NCI-H748 (cell line): ENCODE results near the gene SUSD4.
"Not testable (repeated sequence)": the region's sequence is repeated elsewhere in the genome, so short reads cannot be mapped to it uniquely, and the experiment has no call there.

Experiments used
- DNase-seq: peaks from one replicate; lab custom pipeline; 2025; ENCODE audit not compliant: unreplicated experiment; lab: John Stamatoyannopoulos, UW

The SUSD4 gene

DNA sequence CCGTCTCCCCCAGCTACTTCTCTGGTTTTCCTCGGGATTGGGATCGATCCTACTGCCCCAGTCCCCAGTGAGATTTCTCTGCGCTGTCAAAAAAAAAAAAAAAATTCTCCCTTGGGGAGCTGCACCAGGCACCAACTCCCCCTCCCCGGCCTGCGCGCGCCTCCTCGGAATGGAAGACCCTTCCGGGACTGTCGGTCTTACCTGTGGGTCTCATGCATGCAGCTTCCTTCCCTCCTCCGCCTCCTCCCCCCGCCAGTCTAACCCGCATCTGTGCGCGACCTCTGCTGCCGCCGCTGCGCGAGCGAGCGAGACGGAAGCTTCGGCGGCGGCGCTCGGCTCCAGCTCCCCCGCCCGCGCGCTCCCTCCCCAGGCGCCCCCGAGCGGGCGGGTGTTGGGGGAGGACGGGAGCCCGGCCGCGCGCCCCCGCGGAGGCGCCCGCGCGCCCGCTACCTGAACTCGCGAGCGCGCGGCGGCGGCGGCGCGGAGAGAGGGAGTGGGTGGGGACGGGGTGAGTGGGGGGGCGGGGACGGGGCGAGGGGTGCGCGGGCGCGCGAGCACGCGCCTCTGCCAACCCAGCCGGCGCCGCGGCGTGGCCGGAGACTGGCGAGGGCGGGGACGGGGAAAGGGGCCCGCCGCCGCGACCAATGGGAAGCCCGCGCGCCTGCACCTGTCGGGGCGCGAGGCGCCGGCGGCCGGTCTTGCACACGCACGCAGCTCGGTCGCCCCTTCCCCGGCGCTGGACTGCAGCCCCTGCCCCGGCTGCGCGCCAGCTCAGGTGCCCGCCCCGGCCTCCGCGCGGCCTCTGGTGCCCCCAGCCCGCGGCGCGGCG lies at the start of gene SUSD4:
Gene SUSD4 (minus strand): TSS at position 321 of the 829 bp plus-strand sequence. CDS start 751 bp downstream, outside the sequence.
- DNase-seq = peak; percentile 90

GRCh38 chr1:223413216-223413615 lies 49.2 kb upstream of the SUSD4 start:
- DNase-seq = no peak

DNA sequence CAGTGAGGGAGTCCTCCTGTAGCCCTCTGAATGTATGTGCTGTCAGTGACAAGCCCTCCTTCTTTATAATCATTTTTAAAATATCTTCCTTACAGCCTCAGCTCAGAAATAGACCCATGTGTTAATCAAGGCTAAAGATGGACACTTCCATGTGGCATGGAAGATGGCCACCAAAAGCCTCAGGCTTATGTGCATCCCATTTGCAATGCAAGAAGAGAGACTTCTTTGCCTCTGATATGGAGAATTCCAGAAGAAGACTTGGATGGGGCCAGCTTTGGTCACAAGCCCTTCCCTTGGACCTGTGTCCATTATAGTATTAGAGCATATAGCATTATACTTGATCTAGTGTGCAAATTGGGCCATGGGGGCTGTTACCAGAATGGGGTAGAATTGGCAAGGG lies 47.7 kb upstream of the SUSD4 start:
- DNase-seq = no peak

DNA sequence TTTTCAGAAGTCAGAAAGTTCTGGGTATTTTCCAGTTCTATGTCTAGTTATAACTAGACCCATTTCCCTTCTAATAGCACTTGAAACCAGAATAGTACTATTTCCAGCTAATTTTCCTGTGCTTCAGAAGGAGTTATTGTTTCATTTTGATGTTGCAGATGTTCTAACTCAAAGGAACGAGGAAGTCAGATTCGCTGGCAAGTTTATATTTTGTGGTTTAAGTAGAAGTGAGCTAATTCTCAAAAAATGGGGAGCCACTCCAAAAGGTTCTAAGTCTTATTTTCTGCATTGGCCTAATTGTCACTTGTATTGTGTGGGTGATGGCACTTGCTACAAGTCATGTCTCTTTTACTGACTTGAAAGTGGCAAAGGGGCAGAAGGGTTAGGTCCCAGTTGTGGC lies 47.3 kb upstream of the SUSD4 start:
- DNase-seq = no peak

GRCh38 chr1:223410036-223410435 lies 46.1 kb upstream of the SUSD4 start:
- no peak for DNase-seq

GRCh38 chr1:223405507-223405906 lies 41.5 kb upstream of the SUSD4 start:
- DNase-seq = no peak

- peak; percentile 49 for DNase-seq
Measured at GRCh38 chr1:223403184-223403815, 39.3 kb upstream of the SUSD4 start.

- DNase-seq = no peak
Measured at GRCh38 chr1:223402790-223403142, 38.8 kb upstream of the SUSD4 start.

DNA sequence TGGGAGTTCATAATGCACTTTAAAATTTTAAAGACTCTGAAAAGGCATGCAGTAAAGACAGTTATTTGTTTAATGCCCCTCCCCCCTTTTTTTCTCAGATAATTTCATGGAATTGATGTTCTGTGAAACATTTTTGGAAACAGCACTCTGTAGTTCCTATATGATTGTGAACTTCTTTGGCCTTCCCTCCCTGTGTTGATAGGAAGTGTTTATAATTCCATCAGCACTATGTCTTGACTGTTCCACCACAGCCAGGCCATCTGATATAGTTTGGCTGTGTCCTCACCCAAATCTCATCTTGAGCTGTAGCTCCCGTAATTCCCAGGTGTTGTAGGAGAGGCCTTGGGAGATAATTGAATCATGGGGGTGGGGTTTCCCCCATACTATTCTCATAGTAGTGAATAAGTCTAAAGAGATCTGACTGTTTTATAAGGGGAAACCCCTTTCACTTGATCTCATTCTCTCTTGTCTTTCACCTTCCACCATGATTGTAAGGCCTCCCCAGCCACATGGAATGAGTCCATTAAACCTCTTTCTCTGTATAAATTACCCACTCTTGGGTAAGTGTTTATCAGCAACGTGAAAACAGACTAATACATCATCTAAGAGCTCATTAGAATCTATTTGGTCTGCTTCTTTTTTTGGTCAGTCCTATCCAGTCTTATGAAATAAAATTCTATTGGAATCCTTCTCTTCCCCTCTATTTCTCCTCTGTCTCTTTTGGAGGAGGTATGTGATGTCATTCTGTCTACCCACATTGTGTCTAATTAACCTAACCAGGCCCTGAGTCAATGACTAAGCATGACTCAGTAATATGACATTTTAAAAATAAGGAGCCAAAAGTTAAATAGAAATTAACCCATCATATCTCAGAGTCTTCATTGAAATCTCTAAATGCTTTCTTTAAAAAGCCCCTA lies 38.2 kb upstream of the SUSD4 start:
- no peak for DNase-seq

- DNase-seq = not testable (repeated sequence)
Measured at GRCh38 chr1:223399393-223399792, 35.4 kb upstream of the SUSD4 start.

GRCh38 chr1:223394706-223395105 lies 30.7 kb upstream of the SUSD4 start:
- DNase-seq = no peak

- DNase-seq = no peak
Measured at GRCh38 chr1:223394242-223394641, 30.3 kb upstream of the SUSD4 start.

DNA sequence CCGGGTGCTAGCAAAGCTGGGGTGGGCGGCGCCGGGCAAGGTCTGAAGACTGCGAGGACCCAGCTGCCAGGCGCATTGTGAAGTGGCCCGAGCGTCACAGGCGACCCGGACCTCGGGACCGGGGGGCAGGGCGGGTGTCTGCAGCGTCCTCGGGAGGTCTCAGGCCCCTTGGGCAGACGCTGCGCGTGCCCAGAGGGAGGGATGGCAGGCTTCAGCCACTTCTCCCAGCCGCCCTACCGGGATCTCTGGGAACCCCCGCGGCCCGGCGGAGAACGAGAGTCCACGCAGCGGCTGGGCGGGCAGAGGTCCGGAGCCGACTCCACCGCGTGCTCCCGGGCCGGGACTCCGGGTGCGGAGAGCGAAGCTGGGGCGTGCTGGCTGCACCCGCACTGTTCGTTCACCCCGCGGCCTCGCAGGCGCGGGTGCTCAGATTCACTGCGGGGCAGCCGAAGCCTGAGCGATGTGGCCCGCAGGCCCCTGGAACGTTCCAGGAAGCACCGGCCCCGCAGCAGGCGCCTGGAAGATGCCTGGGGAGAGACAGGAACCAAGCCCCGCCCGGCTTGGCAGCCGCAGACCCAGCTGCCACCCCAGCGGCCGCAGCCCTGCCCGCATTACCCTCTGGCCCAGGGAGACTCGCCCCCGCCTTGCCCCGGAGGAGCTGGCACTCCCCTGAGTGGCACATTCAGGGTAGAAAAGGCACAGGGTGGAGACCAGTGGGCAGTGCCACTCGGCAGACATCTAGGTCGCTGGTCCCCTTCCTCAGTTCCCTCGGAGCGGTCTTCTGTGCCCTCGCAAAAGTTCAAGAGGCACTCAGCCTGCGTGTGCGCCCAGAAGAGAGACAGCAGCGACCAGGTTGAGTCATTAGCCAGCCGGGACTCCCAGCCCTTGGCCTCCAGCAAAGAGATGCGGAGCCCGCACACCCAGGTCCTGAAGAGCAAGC lies 29.6 kb upstream of the SUSD4 start, which contains the start of gene CCDC185:
Gene CCDC185 (plus strand): TSS at position 141 of the 940 bp plus-strand sequence. CDS start 61 bp downstream, at position 202.
- DNase-seq = no peak

- DNase-seq = no peak
Measured at GRCh38 chr1:223390618-223391017, 26.6 kb upstream of the SUSD4 start.

- DNase-seq = no peak
Measured at GRCh38 chr1:223386013-223386412, 22.0 kb upstream of the SUSD4 start.

DNA sequence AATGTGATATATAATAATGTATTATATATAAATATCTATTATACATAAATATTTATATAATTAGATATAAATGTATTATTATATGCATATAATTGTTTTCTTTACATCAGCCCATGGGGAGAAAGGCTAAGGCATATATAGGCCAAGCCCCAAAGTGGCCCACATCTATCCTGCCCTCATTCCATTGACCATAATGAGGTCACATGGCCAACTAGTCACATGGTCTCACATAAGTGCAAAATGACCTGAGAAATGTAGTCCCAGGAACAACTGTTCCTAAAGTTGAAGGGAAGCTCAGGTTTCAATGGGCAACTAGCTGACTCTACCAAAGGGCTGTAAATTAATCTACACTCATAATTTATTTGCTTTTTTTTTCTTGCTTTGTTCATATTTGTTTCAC lies 14.8 kb upstream of the SUSD4 start:
- DNase-seq = peak; percentile 7

GRCh38 chr1:223374064-223374610 lies 10.2 kb upstream of the SUSD4 start:
- DNase-seq = no peak

DNA sequence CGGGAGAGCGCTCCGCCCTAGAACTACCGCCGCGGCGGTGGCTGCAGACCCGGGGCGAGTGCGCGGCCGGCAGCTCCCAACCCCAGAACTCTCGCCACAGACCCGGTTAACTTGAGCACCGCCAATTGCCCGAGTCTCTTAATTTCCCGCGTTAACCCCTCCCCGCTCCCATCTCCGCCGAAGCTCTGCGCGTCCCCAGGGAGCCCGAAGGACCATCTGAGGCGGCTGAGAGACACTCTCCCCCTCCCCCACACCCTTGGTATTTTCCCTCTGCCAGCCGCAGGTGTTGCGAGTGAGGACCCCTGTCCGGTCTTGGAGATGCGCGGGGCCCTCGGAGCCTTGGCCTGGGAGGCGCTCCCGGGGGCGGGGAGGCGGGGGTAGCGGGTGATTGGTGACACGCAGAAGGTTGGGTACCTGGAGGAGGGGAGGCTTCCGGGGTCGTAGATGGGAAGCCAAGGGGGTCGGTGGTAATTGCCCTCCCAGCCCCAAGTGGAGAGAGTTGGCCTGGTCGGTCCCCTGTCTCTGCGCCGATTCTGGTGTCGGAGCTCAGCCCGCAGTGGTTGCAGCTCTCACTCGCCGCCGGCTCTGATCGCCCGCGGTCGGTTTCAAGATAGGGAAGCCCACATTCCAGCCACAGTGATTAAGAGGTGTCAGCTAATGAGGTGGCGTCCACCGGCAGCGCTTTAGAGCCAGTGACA lies 858 bp upstream of the SUSD4 start:
- peak; percentile 53 for DNase-seq
